HG02981 (cell line): ENCODE measurements around the gene TMEM232.
"Not testable (repeated sequence)": the region's sequence is repeated elsewhere in the genome, so short reads cannot be mapped to it uniquely, and the experiment has no call there.

Experiments
- ATAC-seq: cut with Tn5 transposase; IDR thresholded peaks from one replicate; pipeline ENCODE4 v1.9.1; 2021; ENCODE audit warnings: mild to moderate bottlenecking, moderate library complexity; ENCODE audit not compliant: unreplicated experiment

The TMEM232 gene

GRCh38 chr5:110726249-110727024 is at the start of gene TMEM232:
TMEM232 (minus strand) TSS chr5:110726671; CDS start chr5:110667352, 59,319 bp downstream.
- ATAC-seq: peak; percentile 100

- ATAC-seq: no peak
Measured at GRCh38 chr5:110770286-110770685, 43.8 kb upstream of the TMEM232 start.

- no peak for ATAC-seq
Measured at GRCh38 chr5:110769000-110769681, 42.7 kb upstream of the TMEM232 start.

DNA sequence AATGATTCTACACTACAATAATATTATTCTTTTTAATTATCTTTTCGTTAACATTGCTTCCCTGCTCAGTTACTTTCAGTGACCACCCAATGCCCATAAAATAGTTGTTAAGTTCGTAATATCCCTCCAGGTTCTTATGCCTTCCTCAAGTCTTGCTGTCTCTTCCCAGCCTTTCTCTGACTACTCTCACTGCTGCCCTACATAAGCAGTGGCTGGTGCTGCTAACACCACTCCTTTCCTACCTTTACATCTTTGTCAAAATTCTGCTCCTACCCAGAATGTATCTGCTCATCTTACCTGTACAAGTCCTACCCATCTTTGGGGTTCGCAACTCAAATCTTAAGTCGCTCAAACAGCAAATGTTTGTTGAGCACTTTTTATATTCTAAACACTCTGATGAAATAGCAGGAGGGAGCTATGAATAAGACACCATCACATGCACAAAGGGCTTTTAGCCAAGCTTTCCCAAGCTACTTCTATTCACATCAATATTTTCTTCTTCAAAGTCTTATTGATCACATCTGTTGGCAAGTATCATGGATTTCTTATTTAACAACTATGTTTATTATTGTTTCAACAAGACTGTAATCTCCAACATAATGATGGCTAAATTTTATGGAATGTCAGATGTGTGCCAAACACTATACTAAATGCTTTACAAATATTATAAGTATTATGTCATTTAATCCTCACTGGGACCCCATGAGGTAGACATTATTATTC is 41.8 kb upstream of the TMEM232 start:
- ATAC-seq: no peak

DNA sequence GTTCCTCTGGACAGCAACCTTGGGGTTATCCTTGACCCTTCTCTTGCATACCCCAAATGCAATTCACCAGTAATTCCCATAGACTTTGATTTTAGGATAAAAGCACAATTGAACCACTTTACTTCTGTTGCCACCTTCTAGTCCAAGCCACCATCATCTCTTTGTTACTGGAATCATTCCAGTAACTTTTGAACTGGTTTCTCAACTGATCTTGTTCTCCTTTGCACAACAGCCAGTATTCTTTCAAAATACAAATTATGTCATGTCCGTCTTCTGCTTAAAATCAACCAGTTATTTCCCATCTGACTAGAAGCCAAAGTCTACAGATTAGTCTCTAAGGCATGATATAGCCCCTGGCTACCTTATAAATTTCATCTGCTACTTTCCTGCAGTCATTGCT is 33.7 kb upstream of the TMEM232 start:
- no peak for ATAC-seq

- no peak for ATAC-seq
Measured at GRCh38 chr5:110757118-110757729, 30.8 kb upstream of the TMEM232 start.

DNA sequence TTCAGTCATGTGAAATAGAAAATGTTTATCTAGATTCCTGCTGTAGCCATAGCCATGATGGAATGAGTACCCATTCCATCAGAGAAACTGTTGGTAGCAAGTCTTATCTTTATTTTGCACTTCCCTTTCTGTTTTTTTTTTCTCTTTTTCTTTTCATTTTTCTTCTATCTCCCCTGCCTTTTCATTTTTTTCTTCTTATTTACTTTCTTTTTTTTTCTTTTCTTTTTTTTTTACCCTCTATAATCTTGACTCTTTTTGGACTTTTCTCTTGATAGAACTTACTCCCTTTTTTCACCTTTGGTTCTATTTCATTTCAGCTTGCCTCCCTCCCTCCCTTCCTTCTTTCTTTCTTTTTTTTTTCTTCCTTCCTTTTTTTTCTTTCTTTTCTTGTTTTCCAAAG is 27.7 kb upstream of the TMEM232 start:
- ATAC-seq: no peak

DNA sequence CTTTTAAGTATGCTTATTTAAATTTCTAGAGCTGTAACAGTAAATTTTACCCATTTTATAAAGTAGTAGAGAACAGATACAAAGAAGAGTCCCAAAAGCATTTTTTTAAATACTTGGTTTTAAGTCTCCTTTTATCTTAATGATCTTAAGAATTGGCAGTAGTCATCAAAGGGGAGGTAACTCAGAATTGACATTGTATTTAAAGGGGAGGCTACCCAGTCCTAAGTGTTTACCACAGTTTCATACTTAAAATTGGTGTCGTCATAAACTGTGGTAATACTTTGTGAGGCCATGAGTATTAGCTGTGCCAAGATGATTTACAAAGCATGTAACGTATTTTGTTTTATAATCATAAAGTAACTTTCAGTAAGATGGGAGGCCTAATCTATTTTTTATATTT is 27.1 kb upstream of the TMEM232 start:
- ATAC-seq: no peak

- peak; percentile 11 for ATAC-seq
Measured at GRCh38 chr5:110752953-110753352, 26.5 kb upstream of the TMEM232 start.

DNA sequence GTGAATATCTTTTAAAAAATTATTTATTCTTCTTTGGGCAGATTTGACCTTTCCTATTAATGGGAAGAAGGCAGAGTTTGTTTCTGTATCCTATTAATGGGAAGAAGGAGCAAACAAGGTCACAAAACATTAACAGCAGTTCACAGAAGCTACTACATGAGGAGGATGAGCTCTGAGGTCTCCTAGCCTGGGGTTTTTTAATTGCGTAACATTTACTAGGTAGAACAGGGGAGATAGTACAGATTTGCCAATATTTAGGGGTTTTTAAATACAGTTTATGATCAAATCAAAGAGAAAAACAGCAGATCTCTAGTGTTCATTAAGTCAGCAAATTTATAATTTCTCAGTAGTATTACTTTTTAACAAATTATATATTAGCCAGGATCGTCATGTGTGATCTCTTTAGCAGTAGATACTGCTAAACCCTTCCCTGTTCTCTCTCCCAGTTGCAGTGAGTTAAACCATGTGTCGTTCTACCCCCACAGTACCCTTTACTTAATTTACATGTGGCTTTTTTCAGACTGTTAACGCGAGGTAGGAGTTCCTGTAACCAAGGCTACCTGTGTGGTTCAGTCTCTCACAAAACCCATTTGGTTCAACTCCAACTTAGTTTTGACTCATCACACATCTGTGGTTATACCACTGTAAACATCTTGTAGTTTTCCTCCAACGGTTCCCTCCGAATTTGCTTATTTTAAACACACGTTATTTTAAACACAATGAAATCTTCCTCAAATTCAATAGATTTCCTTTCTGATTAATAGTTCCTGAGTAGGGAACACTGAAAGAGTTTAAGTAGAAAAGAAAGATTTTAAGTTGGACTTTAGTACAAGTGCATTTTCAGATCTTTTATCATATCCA is 25.7 kb upstream of the TMEM232 start:
- ATAC-seq: peak; percentile 98

DNA sequence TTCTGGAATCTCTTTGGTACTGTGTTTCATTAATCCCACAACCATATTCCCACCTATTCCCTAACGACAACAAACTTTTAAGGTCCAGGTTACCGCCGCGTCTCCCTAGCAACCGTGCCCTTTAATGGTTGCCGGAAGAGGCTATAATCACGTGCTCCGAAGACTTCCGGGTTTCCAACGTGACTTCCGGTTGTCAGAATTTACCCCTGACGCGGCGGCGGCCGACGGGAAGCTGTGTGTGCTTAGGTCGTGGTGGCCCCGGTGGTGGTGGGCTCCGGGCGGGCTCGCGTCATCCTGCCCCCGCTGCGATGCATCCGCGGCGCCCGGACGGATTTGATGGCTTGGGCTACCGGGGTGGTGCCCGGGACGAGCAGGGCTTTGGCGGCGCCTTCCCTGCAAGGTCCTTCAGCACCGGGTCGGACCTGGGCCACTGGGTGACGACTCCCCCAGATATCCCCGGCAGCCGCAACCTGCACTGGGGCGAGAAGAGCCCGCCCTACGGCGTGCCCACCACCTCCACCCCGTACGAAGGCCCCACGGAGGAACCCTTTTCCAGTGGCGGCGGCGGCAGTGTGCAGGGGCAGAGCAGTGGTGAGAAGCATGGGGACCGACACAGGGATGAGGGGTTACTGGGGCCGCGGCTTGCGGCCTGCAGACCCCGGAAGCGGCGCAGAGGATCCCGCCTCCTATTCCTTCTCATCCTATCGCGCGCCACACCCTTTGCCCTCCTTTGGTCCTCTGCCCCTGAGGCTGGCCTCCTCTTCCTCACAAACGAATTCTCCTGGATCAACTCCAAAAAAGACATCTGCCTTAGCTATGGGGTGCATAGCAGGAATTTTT is 12.6 kb upstream of the TMEM232 start, which contains the start of gene SLC25A46:
SLC25A46 (plus strand) TSS at position 196 of the 840 bp plus-strand sequence; CDS start at position 309, 113 bp downstream.
- ATAC-seq: peak; percentile 95

GRCh38 chr5:110738503-110738811 is 12.0 kb upstream of the TMEM232 start:
- peak; percentile 65 for ATAC-seq

GRCh38 chr5:110736753-110737152 is 10.3 kb upstream of the TMEM232 start:
- ATAC-seq: no peak

DNA sequence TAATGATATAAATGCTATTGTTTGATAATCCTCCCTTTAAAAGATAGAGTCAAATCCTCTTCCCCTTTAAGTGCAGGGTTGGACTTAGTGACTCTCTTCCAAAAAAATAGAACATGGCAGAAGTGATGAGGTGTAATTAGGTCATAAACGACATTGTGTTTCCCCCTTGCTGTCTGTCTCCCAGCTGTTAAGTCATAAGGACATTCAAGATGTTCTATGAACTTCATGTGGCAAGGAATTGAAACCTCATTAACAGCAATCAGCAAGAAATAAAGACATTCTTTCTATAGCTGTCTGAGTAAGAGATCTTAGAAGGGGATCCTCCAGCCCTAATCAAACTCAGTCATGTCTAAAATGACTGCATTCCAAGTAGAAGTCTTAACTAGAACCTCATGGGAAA is 9.1 kb upstream of the TMEM232 start:
- no peak for ATAC-seq

DNA sequence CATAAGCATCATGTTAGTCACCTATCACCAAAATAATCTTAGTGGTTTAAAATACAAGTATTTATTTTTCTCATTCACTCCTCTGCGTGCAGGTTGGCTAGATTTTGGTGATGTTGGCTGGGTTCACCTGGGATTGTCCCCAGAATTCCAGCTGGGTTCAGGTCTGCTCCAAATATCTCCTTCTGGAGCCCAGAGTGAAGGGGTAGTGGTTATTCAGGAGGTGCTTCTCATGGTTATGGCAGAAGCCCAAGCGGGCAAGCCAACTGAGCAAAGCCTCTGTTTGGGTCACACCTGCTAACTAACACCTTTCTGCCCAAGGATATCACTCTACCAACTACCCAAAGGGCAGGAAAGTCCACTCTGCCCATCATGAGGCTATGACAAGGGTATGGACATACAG is 7.6 kb upstream of the TMEM232 start:
- no peak for ATAC-seq

- not testable (repeated sequence) for ATAC-seq
Measured at GRCh38 chr5:110731499-110731898, 5.0 kb upstream of the TMEM232 start.

- peak; percentile 43 for ATAC-seq
Measured at GRCh38 chr5:110727025-110727314, 499 bp upstream of the TMEM232 start.

DNA sequence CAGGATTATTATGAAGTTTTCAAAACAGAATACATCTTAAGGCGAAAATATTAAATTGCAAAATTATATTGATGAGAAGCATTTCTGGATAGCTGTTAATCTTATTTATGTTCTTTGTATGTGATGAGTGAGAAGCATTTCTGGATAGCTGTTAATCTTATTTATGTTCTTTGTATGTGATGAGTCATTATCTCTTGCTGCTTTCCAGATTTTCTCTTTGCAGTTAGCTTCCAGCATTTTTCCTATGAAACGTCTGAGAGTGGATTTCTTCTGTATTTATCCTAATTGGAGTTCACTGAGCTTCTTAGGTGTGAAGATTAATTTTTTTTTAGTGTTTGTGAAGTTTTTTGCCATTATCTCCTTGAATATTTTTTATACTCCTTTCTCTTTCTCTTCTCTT is 8.2 kb downstream of the TMEM232 start:
- no peak for ATAC-seq
